IMR-90 (cell line): ENCODE measurements around the gene C7orf25. TPM values are rescaled to one million over a fixed set of nuclear protein-coding genes. Genes with fewer than 3 reads are reported as not detected.

Experiments
- ATAC-seq: fragments of 200-7000 bp; cut with Tn5 transposase; 2 replicates; pipeline ENCODE4 v1.9.1; 2020; ENCODE audit warnings: low read depth, mild to moderate bottlenecking, moderate library complexity
- BruUV-seq: library from RNA; stranded (reverse); fragments of 400-500 nt; replicated peaks from 2 replicates; lab custom pipeline; 2021; lab: Mats Ljungman, UMichigan
- CTCF ChIA-PET: fragments of 300-600 bp; formaldehyde crosslinking; extraction: SDS; loops from one replicate; lab custom pipeline; 2021; ENCODE audit warnings: antibody characterized with exemption; lab: Yijun Ruan, JAX
- POLR2A ChIA-PET: fragments of 300-600 bp; sonication (Branson Sonifier 250); formaldehyde crosslinking; loops from one replicate; lab custom pipeline; 2022; ENCODE audit warnings: antibody characterized with exemption; ENCODE audit not compliant: unreplicated experiment; lab: Charles Lee
- DNase-seq: peaks from one replicate; pipeline ENCODE4 v3.0.0; 2013
- H2AFZ ChIP-seq: replicated peaks from 2 replicates; pipeline ENCODE3; 2013; ENCODE audit warnings: low read length, mild to moderate bottlenecking; ENCODE audit not compliant: poor library complexity
- H2AK5ac ChIP-seq: 2 replicates; pipeline ENCODE4 v1.6.1; 2013; ENCODE audit warnings: low read depth, low read length, inconsistent platforms
- H2AK9ac ChIP-seq: replicated peaks from 2 replicates; pipeline ENCODE3; 2013; ENCODE audit warnings: mild to moderate bottlenecking, low read depth, low read length, moderate library complexity; ENCODE audit not compliant: poor library complexity
- H2BK120ac ChIP-seq: 2 replicates; pipeline ENCODE4 v1.6.1; 2013; ENCODE audit warnings: low read depth, low read length, inconsistent platforms
- H2BK15ac ChIP-seq: 3 replicates; pipeline ENCODE4 v1.6.1; 2013; ENCODE audit warnings: low read depth, low read length, inconsistent platforms
- H2BK20ac ChIP-seq: 2 replicates; pipeline ENCODE4 v1.6.1; 2013; ENCODE audit warnings: low read depth, mild to moderate bottlenecking, inconsistent platforms, low read length, moderate library complexity
- H2BK5ac ChIP-seq: 2 replicates; pipeline ENCODE4 v1.6.1; 2013; ENCODE audit warnings: mild to moderate bottlenecking, low read depth, low read length, inconsistent platforms; ENCODE audit not compliant: poor library complexity, severe bottlenecking
- H3K14ac ChIP-seq: replicated peaks from 2 replicates; pipeline ENCODE4 v1.6.1; 2013; ENCODE audit warnings: low read depth, low read length, inconsistent platforms
- H3K18ac ChIP-seq: 2 replicates; pipeline ENCODE4 v1.6.1; 2013; ENCODE audit warnings: low read depth, low read length, control low read depth
- H3K23ac ChIP-seq: 2 replicates; pipeline ENCODE4 v1.6.1; 2013; ENCODE audit warnings: low read depth, low read length, inconsistent platforms
- H3K27ac ChIP-seq: 2 replicates; pipeline ENCODE4 v1.5.1; 2013; ENCODE audit warnings: mild to moderate bottlenecking, control low read depth, low read length; ENCODE audit not compliant: insufficient read depth
- H3K27me3 ChIP-seq: 2 replicates; pipeline ENCODE4 v1.6.1; 2013; ENCODE audit warnings: low read length; ENCODE audit not compliant: control insufficient read depth, insufficient read depth
- H3K36me3 ChIP-seq: 2 replicates; pipeline ENCODE4 v1.6.1; 2013; ENCODE audit warnings: low read length, mixed read lengths; ENCODE audit not compliant: control insufficient read depth, insufficient read depth
- H3K4ac ChIP-seq: 2 replicates; pipeline ENCODE4 v1.6.1; 2013; ENCODE audit warnings: low read depth, low read length, inconsistent platforms
- H3K4me1 ChIP-seq: 2 replicates; pipeline ENCODE4 v1.6.1; 2013; ENCODE audit warnings: low read length, mixed read lengths; ENCODE audit not compliant: control insufficient read depth, insufficient read depth
- H3K4me2 ChIP-seq: 2 replicates; pipeline ENCODE4 v1.6.1; 2013; ENCODE audit warnings: low read depth, mild to moderate bottlenecking, control low read depth, low read length, moderate library complexity
- H3K4me3 ChIP-seq: 2 replicates; pipeline ENCODE4 v1.5.1; 2013; ENCODE audit warnings: low read depth, mild to moderate bottlenecking, control low read depth, low read length, moderate library complexity; ENCODE audit not compliant: insufficient read depth
- H3K56ac ChIP-seq: 2 replicates; pipeline ENCODE4 v1.6.1; 2013; ENCODE audit warnings: low read length, inconsistent platforms; ENCODE audit not compliant: insufficient read depth; ENCODE audit errors: extremely low read depth
- H3K79me1 ChIP-seq, 2 experiments: 2 replicates each; pipeline ENCODE4 v1.6.1; 2013; ENCODE audit warnings: low read length in 2 of 2, inconsistent platforms in 1 of 2, low read depth in 1 of 2
- H3K9ac ChIP-seq: 2 replicates; pipeline ENCODE4 v1.6.1; 2013; ENCODE audit warnings: low read depth, low read length, control low read depth
- H3K9me1 ChIP-seq: 2 replicates; pipeline ENCODE4 v1.6.1; 2013; ENCODE audit warnings: low read length, inconsistent platforms; ENCODE audit not compliant: insufficient read depth
- H3K9me3 ChIP-seq: 2 replicates; pipeline ENCODE4 v1.6.1; 2013; ENCODE audit warnings: low read length; ENCODE audit not compliant: control insufficient read depth, insufficient read depth
- H4K20me1 ChIP-seq: 2 replicates; pipeline ENCODE4 v1.6.1; 2013; ENCODE audit warnings: low read length, inconsistent platforms; ENCODE audit not compliant: insufficient read depth
- H4K5ac ChIP-seq: 2 replicates; pipeline ENCODE4 v1.6.1; 2013; ENCODE audit warnings: mild to moderate bottlenecking, low read depth, low read length, control low read depth
- H4K8ac ChIP-seq, 2 experiments: 2 replicates each; pipeline ENCODE4 v1.6.1; 2013; ENCODE audit warnings: low read depth in 2 of 2, low read length in 2 of 2, control low read depth in 1 of 2, inconsistent platforms in 1 of 2
- H4K91ac ChIP-seq: 2 replicates; pipeline ENCODE4 v1.6.1; 2013; ENCODE audit warnings: low read depth, low read length, inconsistent platforms; ENCODE audit not compliant: insufficient read depth
- BHLHE40 ChIP-seq: fragments of 150-350 bp; IDR thresholded peaks from 2 replicates; pipeline ENCODE4 v1.6.1; 2016; ENCODE audit warnings: mild to moderate bottlenecking, low read depth, low read length
- FOS ChIP-seq: fragments of 150-350 bp; IDR thresholded peaks from 2 replicates; pipeline ENCODE4 v1.6.1; 2016; ENCODE audit warnings: low read depth, low read length
- MAZ ChIP-seq: IDR thresholded peaks from 2 replicates; pipeline ENCODE4 v1.6.1; 2012; ENCODE audit warnings: low read depth, mild to moderate bottlenecking, low read length, improper control_type of control experiment, moderate library complexity, borderline replicate concordance
- POLR2A ChIP-seq: IDR thresholded peaks from 2 replicates; pipeline ENCODE4 v1.6.1; 2012; ENCODE audit warnings: mild to moderate bottlenecking, low read depth, low read length
- RAD21 ChIP-seq: IDR thresholded peaks from 2 replicates; pipeline ENCODE4 v1.6.1; 2012; ENCODE audit warnings: low read length, improper control_type of control experiment
- RCOR1 ChIP-seq: IDR thresholded peaks from 2 replicates; pipeline ENCODE4 v1.6.1; 2012; ENCODE audit warnings: mild to moderate bottlenecking, low read length, improper control_type of control experiment; ENCODE audit not compliant: insufficient replicate concordance
- RFX5 ChIP-seq: IDR thresholded peaks from 2 replicates; pipeline ENCODE4 v1.8.0; 2012; ENCODE audit warnings: low read depth, mild to moderate bottlenecking, low read length, moderate library complexity
- WGBS, 2 experiments: methylation state at CpG; one replicate each; pipeline versions ENCODE4 v1.1.5 to v1.1.7; 2013; ENCODE audit warnings: missing lambda C conversion rate in 2 of 2; ENCODE audit not compliant: insufficient read length in 1 of 2; ENCODE audit errors: extremely low coverage in 2 of 2; 5-methylcytosine and 5-hydroxymethylcytosine counted together
- dilution Hi-C: fragments of 300-500 bp; cut with HindIII; formaldehyde crosslinking; loops from one replicate; pipeline ENCODE4 v1.14.3; 2018; ENCODE audit warnings: low sequenced_read_pairs; ENCODE audit not compliant: unreplicated experiment
- in situ Hi-C: fragments of 300-500 bp; cut with MboI; formaldehyde crosslinking; loops from 3 replicates; pipeline ENCODE4 v1.14.3; 2019; ENCODE audit warnings: low sequenced_read_pairs, inconsistent platforms, mixed read lengths
- intact Hi-C: fragments of 100-400 bp; cut with micrococcal nuclease; formaldehyde crosslinking; loops from 2 replicates; pipeline ENCODE4 v1.10.0; 2022
- polyA plus RNA-seq, 3 experiments: library from polyadenylated mRNA; depleted of rRNA; stranded (reverse); fragments of >200 nt; gene quantifications; 2 replicates each; pipeline ENCODE4 v1.2.3, GENCODE V29; 2012; ENCODE audit warnings: low replicate concordance in 1 of 3
- total RNA-seq: library from RNA; depleted of rRNA; stranded (reverse); fragments of >200 nt; gene quantifications from 2 replicates; pipeline ENCODE4 v1.2.3, GENCODE V29; 2012
- TF ChIP-seq, protein P1 (sequence below): fragments of 150-350 bp; IDR thresholded peaks from 2 replicates; pipeline ENCODE4 v1.6.1; 2016; ENCODE audit warnings: low read depth, mild to moderate bottlenecking, low read length, moderate library complexity, borderline replicate concordance

C7orf25 gene
- total and polyA plus RNA-seq, 2 of the 4 experiments (the other 2 are of a cell fraction) = 4.5 to 6.1 TPM

DNA sequence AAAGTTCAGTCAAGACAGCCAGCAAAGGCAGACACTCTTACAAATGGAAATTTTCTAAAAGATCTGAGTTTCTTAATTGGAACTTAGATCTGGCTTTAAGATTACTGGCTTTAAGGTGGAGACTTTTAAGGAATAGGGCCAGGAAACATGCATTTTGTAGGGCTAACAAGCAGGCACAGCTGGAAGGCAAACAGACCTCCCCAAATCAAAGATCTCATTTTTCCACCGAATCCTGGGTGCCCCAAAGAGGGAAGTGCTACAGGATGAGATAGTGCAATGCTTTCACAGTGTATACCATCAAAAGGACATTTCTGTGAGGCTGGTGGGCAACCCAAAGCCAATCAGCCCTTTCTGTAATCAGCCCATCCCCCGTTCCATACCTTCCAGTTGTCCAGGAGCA, 47.7 kb upstream of the C7orf25 start:
- POLR2A ChIA-PET = no interaction called here
- DNase-seq = no peak
- H3K56ac ChIP-seq = no peak overlapping the region
- intact Hi-C loops (no loop called here), dilution Hi-C loops (no loop called here), in situ Hi-C loops (no loop called here)
- no peak overlapping the region for H3K4ac ChIP-seq
- no peak overlapping the region for H3K14ac ChIP-seq
- no peak overlapping the region for H3K4me3 ChIP-seq
- H3K79me1 ChIP-seq = no peaks in the 10 kb centered on the region
- H4K20me1 ChIP-seq = no peaks in the 10 kb centered on the region
- H4K8ac ChIP-seq = no peak overlapping the region
- BruUV-seq = no TSS peak
- no peak overlapping the region for H2AFZ ChIP-seq
- no peak overlapping the region for H3K27ac ChIP-seq
- no peak overlapping the region for H2AK5ac ChIP-seq
- H2AK9ac ChIP-seq = no peak overlapping the region
- H3K9ac ChIP-seq = no peak overlapping the region
- H3K27me3 ChIP-seq = peaks cover 4% of the 10 kb centered on the region
- no CpG with 5 or more reads among the region's 2 CpGs for WGBS, 2 experiments
- no peaks in the 10 kb centered on the region for H3K4me1 ChIP-seq
- no peak overlapping the region for H2BK15ac ChIP-seq
- H2BK20ac ChIP-seq = no peak overlapping the region
- no peak overlapping the region for H2BK5ac ChIP-seq
- H3K23ac ChIP-seq = no peak overlapping the region
- no peak overlapping the region for H4K91ac ChIP-seq
- no peak for ATAC-seq
- TF ChIP-seq RFX5 = no peak
- no peak for TF ChIP-seq FOS
- no peak for TF ChIP-seq POLR2A
- no peak for TF ChIP-seq RAD21
- TF ChIP-seq MAZ = no peak
- no peak for TF ChIP-seq BHLHE40
- no peak for TF ChIP-seq RCOR1
- TF ChIP-seq, protein P1, sequence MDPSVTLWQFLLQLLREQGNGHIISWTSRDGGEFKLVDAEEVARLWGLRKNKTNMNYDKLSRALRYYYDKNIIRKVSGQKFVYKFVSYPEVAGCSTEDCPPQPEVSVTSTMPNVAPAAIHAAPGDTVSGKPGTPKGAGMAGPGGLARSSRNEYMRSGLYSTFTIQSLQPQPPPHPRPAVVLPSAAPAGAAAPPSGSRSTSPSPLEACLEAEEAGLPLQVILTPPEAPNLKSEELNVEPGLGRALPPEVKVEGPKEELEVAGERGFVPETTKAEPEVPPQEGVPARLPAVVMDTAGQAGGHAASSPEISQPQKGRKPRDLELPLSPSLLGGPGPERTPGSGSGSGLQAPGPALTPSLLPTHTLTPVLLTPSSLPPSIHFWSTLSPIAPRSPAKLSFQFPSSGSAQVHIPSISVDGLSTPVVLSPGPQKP = no peak
- no peaks in the 10 kb centered on the region for H3K9me3 ChIP-seq
- no peak overlapping the region for H4K5ac ChIP-seq
- CTCF ChIA-PET = interaction anchor here (0.6 kb wide), 1 partner anchor 18 kb away, joined by 3 read pairs; no protein-coding TSS in a partner anchor
- H2BK120ac ChIP-seq = no peak overlapping the region
- no peaks in the 10 kb centered on the region for H3K36me3 ChIP-seq
- no peaks in the 10 kb centered on the region for H3K9me1 ChIP-seq
- H3K18ac ChIP-seq = no peak overlapping the region
- H3K4me2 ChIP-seq = no peak overlapping the region
